HTR-8/SVneo (cell line): ENCODE data around the gene GSDME.
"Not testable (repeated sequence)": the region's sequence is repeated elsewhere in the genome, so short reads cannot be mapped to it uniquely, and the experiment has no call there.

Experiments used
- DNase-seq: peaks from one replicate; pipeline ENCODE4 v3.0.0; 2011; ENCODE audit warnings: low spot score, mixed read lengths; ENCODE audit not compliant: insufficient read length
- FAIRE-seq: peaks from 2 replicates; lab custom pipeline; 2011; peaks lifted over from hg19 to GRCh38; lab: Jason Lieb, UNC

Gene GSDME

DNA sequence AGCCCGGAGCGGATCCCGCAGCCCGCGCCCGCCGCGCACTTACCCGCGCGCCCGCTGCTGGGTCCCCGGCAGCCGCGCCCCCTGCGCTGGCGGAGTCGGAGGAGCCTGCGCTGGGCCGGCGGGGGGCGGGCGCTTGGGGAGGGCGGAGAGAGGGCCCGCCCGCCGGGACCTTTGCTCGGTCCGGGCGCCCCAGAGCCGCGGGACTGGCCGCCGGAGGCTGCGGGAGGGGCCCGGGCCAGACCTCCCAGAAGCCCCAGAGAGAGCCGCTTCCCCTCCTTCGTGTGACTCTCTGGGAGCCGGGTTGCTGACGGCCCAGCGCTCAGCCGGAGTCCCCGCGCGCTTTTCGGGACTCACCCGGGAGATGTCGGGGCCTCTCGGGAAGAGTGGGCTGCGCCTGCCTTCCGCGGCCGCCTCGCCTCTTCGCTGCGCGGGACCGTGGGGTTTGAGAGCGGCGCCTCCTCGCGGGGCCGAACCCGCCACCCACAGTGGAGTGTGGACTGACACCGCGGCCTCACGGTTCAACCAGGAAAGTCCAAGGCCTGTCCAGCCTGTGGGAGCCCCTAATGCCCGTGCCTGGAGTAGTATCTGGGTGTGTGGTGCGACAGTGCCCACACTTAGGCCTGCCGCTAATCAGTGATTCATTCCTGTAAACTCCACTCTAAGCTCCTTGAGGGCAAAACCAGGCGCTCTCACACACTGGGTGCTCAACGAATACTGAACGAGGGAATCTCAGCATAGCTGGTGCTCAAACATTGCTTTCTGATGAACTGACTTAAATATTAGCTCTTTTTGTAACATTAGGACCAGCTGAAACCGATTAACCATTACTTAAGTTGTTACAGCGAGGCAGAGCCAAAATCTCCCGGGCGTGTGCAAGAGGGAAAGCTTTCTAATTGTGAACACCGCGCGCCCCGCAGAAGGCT, at the start of gene GSDME:
GSDME (minus strand) TSS at position 112 of the 923 bp plus-strand sequence. CDS start 7,690 bp downstream, outside the sequence.
- FAIRE-seq, result no peak
- peak; percentile 61 for DNase-seq

DNA sequence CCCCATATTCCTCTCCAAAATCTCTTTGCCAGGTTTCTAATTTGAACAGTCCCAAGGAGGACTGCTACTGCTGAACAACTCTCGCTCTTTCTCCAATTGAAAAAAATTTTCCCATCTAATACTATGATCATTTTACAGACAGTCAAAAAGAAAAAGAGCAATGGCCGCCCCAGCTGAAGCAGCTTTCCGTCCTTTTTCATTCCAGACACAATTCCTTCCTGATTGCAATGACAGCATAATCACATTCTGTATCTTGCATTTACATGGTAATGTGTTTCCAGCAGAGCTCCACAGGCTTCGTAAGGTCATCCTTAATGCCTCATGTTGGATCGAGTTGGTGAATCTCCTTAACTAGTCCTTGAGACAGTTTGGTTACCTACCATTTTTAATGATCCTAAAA, 45.0 kb upstream of the GSDME start:
- DNase-seq (no peak), FAIRE-seq (no peak)

DNA sequence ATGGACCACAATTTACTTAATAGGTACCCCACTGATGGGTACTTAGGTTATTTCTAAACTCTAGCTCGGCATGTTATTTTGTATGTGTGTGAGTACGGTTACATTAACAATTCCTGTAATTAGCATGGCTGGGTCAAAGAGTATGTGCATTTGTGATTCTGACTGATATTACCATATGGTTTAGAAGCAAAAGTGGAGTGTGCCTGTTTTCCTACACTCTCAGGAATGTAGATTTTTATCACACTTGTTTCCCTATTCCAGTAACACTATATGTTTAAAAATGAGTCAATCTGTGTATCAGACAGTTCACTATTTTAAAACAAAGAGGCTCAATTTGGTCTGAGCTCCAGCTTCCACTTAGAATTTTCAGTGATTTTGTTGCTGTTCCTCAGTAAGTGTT, 44.6 kb upstream of the GSDME start:
- FAIRE-seq, result no peak
- DNase-seq, result no peak

DNA sequence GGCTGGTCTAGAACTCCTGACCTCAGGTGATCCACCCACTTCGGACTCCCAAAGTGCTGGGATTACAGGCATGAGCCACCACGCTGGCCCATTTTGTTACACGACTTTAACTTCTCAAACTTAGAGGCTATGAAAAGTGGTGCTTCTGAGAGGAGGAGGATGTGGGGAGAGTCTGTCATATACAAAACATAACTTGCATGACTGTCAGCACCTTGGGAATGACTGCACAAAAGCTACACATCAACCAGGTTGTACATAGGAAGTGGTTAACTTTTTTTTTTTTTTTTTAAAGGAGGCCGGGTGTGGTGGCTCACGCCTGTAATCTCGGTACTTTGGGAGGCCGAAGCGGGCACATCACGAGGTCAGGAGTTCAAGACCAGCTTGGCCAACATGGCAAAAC, 43.4 kb upstream of the GSDME start:
- FAIRE-seq, result no peak

DNA sequence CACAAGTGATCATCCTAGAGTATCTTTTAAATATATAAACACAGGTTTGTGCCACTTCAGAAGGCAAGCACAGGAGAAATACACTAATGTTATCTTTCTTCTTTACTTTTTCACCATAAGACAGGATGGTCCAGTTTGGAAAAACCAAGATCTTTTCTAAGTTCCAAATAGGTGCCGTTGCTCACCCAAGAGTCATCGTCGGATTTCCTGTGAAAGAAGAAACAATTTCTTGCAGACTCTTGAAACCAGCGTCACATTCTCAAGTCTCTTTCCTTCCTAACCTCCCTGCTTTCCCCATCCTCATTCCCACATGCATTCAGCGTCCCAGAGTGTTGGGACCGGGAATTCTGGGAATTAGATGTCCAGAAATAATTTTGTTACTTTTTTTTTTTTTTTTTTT, 42.8 kb upstream of the GSDME start:
- FAIRE-seq (no peak), DNase-seq (no peak)

More for the DNA sequence above, 43.4 kb upstream of the GSDME start:
- no peak for DNase-seq

DNA sequence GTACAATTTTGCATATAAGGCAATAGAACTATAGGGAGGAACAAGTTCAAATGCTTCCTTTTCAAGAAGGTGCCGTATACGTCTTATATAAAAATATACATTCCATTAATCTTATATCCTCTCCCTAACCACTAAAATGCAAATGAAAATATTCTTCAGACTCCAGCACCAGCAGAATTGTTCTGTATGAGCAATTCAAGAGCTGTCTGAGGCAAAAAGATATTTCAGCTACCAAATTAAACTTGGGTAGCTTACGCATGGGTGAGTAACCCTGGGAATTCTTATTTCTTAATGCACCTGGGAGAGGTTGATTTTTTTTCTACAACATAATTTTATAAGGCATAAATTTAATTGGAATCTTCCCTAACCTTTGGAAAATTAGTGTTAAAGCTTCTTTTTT, 42.2 kb upstream of the GSDME start:
- FAIRE-seq (no peak), DNase-seq (no peak)

DNA sequence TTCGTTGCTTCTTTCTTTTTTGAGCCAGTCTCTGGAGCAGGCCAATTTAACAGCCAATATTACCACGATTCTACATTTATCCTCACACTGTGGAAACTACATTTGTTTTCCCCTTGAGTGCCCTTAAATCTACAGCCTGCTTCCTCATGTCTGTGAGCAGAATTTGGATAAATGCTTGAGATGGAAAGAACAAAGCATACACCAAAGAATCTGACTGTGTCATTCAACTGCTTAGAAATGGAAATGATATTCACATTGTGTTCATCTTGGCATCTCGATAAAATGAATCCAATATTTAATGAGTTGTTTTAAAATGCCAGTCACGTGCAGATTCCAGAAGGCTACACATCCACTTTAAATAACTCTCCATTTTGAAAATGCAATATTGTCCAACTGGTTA, 41.0 kb upstream of the GSDME start:
- FAIRE-seq (no peak), DNase-seq (no peak)

DNA sequence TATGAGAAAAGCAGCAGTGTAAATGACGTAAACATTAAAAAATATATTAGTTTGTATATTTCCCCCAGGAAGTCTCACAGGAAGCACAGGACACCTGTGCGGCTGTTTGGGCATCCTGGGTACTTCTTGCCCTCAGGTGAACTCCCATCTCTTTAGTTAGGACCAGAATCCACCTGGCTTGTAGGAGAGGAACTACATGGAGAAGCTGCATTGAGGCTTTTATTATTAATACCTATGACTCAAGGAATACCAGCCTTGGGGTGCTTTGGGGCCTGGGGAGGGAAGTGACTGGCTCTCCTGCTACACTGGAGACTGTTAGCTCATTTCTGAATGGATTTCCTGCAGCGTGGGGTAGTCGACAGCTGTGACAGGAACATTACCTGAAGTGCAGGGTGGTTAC, 40.0 kb upstream of the GSDME start:
- no peak for FAIRE-seq
- DNase-seq, result no peak

DNA sequence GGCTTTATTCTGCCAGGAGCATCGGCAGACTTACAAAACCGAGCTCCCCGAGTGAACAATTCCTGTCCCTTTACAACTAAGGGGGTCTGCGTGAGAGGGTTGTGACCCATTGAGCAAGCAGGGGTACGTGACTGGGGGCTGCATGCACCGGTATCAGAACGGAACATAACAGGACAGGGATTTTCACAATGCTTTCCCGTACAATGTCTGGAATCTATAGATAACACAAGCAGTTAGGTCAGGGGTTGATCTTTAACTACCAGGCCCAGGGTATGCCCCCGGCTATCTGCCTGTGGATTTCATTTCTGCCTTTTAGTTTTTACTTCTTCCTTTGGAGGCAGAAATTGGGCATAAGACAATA, 38.1 kb upstream of the GSDME start:
- FAIRE-seq (no peak), DNase-seq (no peak)

DNA sequence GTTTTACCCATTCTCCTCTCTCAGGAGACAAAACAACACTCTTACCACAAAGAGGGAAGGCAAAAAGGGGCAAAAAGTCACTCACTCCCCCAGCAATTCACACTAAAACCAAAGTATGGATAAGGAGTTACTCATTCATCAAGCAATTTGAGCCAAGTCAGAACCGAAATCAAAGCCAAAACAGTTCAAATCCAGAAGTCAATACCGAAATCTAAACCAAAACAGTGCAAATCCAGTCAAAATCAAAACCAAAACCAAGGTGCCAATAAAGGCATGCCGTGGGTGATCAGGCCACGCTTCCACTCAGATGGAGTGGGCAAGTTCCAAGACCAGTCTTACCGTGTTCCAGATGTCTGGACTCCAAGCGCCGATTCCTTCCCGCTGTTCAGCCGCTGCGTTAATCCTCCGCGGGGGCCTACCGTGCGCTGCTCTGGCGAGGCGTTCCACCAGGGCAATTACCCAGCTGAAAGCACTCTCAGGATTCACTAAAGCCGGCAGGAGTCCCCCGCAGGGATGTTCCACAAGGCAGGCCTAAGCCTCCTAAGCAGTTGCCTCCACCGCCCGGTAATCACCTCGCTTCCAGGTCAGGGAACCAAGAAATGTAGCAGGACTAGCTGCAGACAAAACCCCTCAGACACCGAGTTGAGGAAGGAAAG, 37.6 kb upstream of the GSDME start:
- FAIRE-seq, DNase-seq: not testable (repeated sequence)

DNA sequence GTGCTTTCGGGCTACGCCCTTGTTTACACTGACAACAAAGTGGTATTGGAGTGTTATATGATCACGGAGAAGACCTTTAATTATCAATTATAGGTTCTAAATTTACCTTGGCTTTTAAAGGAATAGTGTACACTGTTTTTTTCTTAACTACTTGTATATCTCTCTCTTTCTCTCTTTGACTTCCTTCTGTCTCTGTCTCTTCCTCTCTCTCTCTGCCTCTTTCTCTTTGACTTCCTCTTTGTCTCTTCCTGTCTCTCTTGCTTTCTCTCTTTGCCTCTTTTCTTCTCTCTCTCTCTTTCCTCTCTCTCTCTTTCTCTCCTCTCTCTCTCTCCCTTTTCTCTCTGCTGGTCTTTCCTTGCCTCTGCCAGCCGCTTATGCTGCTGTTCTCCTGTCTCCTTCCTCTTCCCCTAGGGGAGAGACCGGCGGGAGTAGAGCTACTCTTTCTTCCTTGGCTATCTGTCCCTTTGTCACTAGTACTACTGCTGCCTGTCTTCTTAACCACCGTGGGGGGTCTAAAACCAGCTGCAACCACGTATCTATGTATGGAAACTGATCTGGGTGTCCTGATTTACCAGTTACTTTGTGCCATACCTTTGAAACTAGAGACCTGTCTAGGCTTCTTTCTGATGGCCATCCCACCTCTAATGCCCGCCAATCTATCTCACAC, 36.9 kb upstream of the GSDME start:
- DNase-seq, result no peak
- no peak for FAIRE-seq

DNA sequence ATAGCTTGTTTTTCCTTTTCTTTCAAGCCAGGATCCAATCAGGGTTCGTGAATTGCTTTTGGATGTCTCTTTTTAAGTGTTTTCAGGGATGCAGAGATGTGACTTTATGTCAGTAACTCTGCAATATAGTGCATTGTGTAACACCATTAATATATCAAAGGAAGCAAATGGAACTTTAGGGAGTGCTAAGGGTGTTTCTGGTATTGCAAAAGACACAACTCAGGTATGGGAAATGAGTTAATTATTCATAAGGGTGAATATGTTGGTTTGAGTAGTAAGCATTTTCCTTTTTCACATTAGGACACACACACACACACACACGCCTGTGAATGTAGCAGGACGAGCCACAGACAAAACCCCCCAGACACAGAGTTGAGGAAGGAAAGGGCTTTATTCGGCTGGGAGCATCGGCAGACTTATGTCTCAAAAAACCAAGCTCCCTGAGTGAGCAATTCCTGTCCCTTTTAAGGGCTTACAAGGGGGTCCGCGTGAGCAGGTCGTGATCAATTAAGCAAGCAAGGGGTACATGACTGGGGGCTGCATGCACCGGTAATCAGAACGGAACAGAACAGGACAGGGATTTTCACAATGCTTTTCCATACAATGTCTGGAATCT, 31.8 kb upstream of the GSDME start:
- FAIRE-seq, result no peak
- DNase-seq, result no peak

DNA sequence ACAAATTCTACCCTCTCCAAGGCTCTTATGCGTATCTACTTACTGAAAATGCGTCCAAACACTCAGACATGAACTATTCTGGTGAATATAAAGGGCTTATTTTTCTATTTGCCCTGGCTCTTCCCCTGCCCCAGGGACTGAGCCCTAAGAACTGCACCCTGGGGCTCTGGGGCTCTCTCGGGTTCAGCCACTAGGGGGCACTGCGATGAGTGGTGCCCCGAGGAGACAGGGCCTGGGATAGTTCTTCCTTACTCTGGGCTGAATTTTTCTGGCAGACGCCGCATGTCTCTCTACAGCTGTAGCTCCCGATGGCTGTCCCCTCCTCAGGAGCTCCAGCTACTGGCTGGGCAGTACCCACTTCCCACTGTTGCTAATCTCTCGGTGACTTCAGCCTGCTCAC, 30.8 kb upstream of the GSDME start:
- no peak for FAIRE-seq
- DNase-seq, result no peak

DNA sequence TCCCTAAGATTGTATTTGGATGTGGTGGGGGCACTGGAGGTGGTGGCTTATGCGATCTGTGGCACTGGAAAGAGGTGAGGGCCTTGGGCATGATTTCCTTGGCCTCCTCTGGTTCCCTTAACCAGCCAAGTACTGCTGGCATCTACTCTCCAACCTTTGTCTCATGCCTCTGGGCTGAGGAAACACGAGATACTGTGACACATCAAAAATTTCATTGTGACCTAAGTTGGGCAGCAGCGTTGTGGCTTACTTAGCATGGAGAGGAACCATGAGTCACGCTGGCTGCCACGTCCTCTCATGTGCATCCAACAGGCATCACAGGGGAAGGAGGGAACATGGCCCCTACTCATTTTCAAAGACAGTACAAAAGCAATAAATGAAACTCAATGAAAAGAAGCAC, 29.7 kb upstream of the GSDME start:
- DNase-seq (peak; percentile 74), FAIRE-seq (peak; percentile 89)

DNA sequence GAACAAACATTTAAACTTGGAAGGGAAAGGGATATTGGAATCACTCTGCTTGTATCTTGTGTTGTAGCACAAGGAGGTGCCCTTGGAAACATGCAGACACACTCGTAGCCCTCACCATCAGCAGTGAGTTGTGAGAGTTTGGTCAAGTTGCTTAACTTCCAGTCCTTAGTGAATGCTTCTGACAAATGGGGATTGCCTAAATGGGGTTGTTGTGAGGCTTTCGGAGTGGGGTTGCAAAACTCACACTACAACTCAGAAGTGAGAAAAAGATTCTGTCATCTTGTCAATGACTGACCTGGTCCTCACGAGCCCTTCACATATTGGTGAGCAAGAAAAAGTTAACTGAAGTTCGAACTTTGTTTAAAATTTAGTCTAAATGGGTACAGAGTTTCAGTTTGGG, 29.0 kb upstream of the GSDME start:
- FAIRE-seq, result no peak
- DNase-seq, result no peak

DNA sequence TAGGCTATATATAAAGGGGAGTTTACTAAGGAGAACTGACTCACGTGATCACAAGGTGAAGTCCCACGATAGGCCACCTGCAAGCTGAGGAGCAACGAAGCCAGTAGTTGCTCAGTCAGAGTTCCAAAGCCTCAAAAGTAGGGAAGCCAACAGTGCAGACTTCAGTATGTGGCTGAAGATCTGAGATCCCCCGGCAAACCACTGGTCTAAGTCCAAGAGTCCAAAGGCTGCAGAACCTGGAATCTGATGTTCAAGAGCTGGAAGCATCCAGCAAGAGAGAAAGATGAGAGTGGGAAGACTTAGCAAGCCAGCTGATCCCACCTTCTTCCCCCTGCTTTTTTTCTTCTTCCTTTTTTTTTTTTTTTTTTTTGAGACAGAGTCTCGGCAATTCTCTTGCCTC, 27.0 kb upstream of the GSDME start:
- no peak for FAIRE-seq
- DNase-seq, result no peak

DNA sequence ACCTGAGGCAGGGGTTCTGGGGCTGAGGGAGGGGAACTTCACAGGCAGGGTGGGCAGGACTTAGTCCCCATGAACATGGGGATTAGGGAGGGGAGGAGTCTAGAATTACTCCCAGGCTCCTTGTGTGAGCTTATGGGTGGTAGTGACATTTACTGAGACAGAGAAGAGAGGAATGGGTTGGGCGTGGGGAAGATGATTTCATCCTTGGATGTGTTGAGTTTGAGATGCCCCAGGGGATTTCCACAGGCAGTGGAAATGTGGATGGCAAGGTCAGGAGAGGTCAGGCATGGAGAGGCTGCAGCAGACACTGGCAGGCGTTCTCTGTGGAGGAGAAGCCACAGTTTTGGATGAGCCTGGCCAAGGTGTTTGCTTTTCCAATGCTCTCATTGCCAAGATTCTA, 26.4 kb upstream of the GSDME start:
- DNase-seq (no peak), FAIRE-seq (no peak)

DNA sequence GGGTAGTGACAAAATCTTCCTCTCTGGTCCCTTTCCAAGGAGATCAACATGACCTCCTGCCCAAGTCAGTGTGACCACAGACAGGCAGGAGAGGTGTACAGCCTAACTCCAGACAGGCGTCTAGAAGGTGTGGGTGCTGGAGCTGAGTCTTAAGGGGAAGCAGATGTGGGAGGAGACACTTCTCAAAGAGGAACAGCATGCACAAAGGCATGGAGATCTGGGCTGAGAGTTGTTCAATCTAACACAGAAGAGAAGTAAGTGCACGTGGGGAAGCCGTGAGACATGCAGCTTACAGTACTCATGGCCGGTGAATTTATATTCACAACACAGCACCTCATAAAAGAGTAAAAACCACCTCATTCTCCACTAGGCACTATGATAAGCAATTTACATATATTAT, 23.8 kb upstream of the GSDME start:
- no peak for DNase-seq
- FAIRE-seq, result peak; percentile 40

DNA sequence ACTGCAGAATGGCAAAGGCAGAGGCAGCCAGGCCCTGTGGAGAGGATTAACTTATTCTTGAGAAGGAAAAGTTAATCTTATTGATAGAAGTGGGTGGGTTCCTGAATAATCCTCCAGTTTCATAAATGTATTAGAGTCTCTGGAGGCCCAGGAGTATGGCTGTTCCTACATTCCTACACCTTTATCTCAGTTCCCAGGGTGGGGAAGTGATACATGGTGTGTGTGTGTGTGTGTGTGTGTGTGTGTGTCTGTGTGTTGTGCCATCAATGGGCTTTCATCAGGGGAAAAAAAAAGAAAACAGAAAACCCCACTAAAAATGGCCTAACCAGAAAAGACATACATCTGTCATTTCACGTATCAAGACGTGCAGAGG, 22.0 kb upstream of the GSDME start:
- FAIRE-seq (no peak), DNase-seq (no peak)

DNA sequence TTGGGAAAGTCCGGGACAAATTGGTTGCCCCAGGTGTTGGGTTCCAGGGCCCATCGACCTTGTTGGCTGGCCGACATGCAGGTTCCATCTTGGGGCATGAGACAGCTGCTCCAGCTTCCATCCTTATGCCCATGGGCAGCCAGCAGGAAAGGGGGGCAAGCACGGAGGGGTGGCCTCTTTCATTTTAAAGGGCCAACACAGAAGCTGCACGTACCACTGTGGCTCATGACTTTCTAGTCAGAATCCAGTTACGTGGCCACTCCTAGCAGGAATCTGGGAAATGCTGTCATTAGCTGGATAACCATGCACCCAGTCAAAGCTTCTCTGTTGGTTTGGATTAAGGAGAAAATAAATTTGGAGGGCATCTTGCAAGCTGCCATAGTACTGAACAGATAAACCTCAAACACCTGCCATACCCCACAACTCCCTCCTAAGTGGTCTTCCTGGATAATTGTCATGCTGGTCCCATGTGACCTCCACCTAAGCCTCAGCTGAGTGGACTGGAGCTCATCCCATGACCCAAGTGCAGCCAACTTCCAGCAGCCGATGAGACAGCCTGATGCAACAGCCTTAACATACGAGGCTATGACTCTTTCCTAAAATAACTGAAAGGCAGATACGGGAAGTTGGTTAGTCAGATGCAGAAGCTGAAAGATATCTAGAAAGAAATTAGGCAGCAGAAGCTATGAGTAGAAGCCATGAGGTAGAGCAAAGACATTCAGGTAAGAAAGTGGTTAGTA, 21.4 kb upstream of the GSDME start:
- no peak for FAIRE-seq

More for the DNA sequence above, 21.4 kb upstream of the GSDME start:
- DNase-seq, result no peak
